Choroid plexus epithelial cell (primary cell): ENCODE data around the gene LURAP1L.

Experiments
- DNase-seq: peaks from one replicate; pipeline ENCODE4 v3.0.0-alpha.2; 2010; ENCODE audit warnings: low read depth
- H3K4me3 ChIP-seq: 2 replicates; pipeline ENCODE4 v1.5.1; 2011; ENCODE audit warnings: low read depth, mild to moderate bottlenecking, control low read depth, low read length, moderate library complexity
- TF ChIP-seq, protein P1 (sequence below): conservative IDR thresholded peaks from 2 replicates; pipeline ENCODE4 v1.5.1; 2011; ENCODE audit warnings: low read depth, mild to moderate bottlenecking, control low read depth, inconsistent platforms, low read length, moderate library complexity

LURAP1L gene

DNA sequence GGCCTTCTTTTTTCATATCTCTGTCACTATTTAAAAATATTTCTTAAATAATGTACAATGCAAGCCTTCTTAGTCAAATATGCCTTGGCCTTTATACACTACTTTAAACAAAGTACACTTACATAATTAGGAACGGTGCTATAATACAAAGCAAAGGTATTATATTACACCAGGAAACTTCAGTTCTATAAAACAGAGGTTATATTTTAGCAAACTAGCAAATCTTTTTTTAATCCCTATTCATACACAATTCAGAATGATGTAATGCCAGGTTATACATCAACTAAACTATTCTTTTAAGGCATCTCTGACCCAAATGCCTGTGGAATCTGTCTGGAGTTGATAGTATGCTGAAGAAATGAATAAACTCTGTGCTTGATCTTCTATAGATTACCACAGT, 10.7 kb upstream of the LURAP1L start:
- TF ChIP-seq, protein P1, sequence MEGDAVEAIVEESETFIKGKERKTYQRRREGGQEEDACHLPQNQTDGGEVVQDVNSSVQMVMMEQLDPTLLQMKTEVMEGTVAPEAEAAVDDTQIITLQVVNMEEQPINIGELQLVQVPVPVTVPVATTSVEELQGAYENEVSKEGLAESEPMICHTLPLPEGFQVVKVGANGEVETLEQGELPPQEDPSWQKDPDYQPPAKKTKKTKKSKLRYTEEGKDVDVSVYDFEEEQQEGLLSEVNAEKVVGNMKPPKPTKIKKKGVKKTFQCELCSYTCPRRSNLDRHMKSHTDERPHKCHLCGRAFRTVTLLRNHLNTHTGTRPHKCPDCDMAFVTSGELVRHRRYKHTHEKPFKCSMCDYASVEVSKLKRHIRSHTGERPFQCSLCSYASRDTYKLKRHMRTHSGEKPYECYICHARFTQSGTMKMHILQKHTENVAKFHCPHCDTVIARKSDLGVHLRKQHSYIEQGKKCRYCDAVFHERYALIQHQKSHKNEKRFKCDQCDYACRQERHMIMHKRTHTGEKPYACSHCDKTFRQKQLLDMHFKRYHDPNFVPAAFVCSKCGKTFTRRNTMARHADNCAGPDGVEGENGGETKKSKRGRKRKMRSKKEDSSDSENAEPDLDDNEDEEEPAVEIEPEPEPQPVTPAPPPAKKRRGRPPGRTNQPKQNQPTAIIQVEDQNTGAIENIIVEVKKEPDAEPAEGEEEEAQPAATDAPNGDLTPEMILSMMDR: no peak
- H3K4me3 ChIP-seq: no peak overlapping the region
- no peak for DNase-seq

DNA sequence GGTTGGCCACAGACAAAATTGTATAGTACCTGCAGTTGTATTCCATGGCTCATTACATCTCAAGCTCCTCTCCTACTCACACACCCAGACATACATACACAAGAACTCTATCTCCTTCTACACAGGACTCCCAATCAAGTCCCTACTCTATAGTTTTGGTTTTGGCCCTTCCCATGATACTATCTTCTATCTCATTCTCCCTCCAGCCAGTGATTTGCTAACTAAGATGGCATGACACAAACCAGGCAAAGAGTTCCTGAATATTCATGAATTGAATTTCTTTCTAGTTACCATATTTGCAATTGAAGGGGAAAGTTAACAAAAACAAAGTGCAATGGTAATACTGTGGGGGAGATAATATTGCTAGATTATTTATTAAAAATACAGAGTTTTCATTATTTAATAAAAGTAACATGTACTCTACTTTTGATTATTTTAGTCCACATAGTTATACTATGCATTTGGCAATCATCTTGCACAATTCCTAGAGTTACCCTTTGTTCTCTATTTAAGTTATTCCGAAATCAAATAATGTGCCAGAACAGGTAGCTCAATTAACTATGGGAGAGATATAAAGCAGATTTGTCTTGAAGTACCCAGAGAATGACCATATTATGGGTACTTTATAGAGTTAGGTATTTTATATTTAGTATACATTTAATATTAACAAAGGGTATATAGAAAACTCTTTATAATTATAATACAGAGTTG, 9.6 kb upstream of the LURAP1L start:
- DNase-seq: no peak
- TF ChIP-seq, protein P1: no peak
- no peak overlapping the region for H3K4me3 ChIP-seq

DNA sequence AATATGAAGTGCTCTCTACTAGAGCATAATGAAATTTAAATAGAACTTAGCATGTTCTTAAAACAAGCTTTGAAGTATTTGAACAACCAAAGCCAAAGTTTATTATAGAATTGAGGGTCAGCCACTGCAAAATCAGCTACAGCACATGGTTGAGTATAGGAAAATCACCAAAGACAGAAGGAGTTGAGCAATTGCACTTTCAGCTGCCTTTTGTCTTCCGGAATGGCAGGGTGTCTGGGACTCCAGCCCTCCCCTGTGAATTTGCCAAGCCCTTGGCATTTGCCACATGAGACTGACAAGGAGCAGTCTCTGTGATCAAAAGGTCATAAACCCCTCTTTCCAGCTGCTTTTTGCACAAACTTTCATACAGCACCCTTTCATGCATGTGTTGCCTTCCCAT, 8.5 kb upstream of the LURAP1L start:
- TF ChIP-seq, protein P1: no peak
- H3K4me3 ChIP-seq: no peak overlapping the region
- DNase-seq: no peak

DNA sequence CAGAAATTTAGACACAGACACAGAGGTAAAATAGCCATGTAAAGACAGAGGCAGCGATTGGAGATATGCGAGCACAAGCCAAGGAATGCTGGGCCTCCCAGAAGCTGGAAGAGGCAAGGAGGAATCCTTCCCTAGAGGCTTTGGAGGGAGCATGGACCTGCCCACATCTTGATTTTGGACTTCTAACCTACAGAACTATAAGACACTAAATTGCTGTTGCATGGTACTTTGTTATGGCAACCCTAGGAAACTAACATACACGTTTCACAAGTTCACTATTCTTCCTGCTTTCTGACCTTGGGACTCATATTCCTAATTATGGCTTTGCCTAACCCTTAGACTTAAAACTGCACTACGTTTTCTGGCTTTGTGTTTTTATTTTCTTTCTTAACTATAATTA, 4.6 kb upstream of the LURAP1L start:
- DNase-seq: no peak
- TF ChIP-seq, protein P1: no peak
- no peak overlapping the region for H3K4me3 ChIP-seq

DNA sequence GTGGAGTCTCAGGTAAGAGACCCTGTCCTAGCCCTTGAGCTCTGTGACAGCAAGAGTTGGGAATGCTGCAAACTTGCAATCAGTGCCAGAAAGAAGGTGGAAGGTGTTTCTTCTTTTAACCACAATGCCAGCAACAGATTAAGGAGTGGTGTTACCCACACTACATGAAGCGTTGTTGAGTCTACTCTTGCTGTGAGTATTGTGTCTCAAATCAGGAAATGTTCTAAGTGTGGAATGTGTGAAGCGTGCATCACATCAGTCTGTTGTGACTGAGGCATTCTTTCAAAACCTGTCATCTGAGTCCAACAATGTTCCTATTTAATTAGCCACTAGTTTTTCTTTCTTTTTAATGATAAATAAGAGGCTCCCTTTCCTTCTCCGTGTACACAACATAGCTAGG, 2.9 kb upstream of the LURAP1L start:
- no peak overlapping the region for H3K4me3 ChIP-seq
- peak; percentile 68 for DNase-seq
- TF ChIP-seq, protein P1: no peak

DNA sequence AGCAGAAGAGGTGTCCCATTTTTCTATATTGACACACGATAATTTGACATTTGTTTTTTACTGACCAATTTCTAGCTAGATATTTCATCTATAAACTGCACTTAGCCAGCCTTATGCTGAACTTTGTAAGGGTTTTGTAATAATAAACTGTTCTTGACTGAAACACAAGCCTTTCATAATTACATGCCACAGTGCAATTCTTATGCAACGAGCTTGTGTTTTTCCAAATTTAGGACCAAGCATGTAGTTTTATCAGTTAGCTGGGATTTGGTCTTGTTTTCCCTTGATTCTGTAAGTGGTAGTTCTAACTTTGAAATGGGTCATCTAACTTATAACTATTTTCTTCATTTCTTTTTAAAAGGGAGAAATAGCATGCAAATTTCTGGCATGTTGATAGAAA, 1.3 kb upstream of the LURAP1L start:
- H3K4me3 ChIP-seq: no peak overlapping the region
- peak; percentile 51 for DNase-seq
- TF ChIP-seq, protein P1: no peak
